GM20000 (cell line): ENCODE results near the gene GABBR2.
A peak's percentile ranks its signal among the peaks of the same experiment; 100 is the strongest.

Experiments
- DNase-seq: peaks from one replicate; pipeline ENCODE4 v3.0.0; 2012; ENCODE audit warnings: low spot score
- CTCF ChIP-seq: IDR thresholded peaks from 2 replicates; pipeline ENCODE4 v1.5.1; 2012; ENCODE audit warnings: mild to moderate bottlenecking, control low read depth; ENCODE audit errors: extremely low read depth, missing control alignments

The GABBR2 gene

GRCh38 chr9:98255578-98256296 is 453.0 kb downstream of the GABBR2 start, which contains the start of gene TBC1D2:
Gene TBC1D2 (minus strand): TSS chr9:98255649. CDS start chr9:98255541, 108 bp downstream.
- no peak for TF ChIP-seq CTCF
- peak; percentile 95 for DNase-seq

GRCh38 chr9:98255061-98255577 is 453.6 kb downstream of the GABBR2 start:
- peak; percentile 42 for DNase-seq

GRCh38 chr9:98254228-98255060 is 454.3 kb downstream of the GABBR2 start:
- TF ChIP-seq CTCF = no peak
- DNase-seq = no peak

More at GRCh38 chr9:98255061-98255577, 453.6 kb downstream of the GABBR2 start:
- no peak for TF ChIP-seq CTCF

- TF ChIP-seq CTCF = no peak
- DNase-seq = no peak
These were observed 455.2 kb downstream of the GABBR2 start for GRCh38 chr9:98253565-98253964.

GRCh38 chr9:98251551-98251950 is 457.2 kb downstream of the GABBR2 start:
- no peak for TF ChIP-seq CTCF
- DNase-seq = no peak

- no peak for TF ChIP-seq CTCF
- DNase-seq = no peak
These were observed 459.0 kb downstream of the GABBR2 start for GRCh38 chr9:98249771-98250170.
